ENCODE results near the gene IMP3. TPM values are rescaled to one million over a fixed set of nuclear protein-coding genes. Genes with fewer than 3 reads are reported as not detected.
"Not testable (repeated sequence)": the region's sequence is repeated elsewhere in the genome, so short reads cannot be mapped to it uniquely, and the experiment has no call there.

The IMP3 gene
- total RNA-seq, 1 experiment from 2014 or later, result 79.9 TPM

DNA sequence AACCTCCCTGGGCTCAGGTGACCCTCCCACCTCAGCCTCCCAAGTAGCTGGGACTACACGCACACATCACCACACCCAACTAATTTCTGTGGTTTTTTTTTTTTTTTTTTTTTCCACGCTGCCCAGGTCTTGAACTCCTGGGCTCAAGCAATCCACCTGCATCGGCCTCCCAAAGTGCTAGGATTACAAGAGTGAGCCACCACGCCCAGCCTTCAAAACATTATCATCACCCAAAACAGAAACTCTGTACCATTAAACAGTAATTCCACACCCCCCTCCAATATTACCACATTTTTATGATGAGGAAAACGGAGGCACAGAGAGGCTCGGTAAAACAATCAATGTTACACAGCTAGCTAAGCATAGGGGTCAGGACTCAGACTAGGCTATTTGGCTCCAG lies 4.0 kb downstream of the IMP3 start (continued):
- TF ChIP-seq ELF1 (IDR thresholded peaks at IDR 0.05; ENCODE audit: borderline replicate concordance, low read depth) (no peak), POLR2AphosphoS5 (IDR thresholded peaks at IDR 0.05; ENCODE audit: low read depth, low read length) (no peak), SIN3A (IDR thresholded peaks at IDR 0.05; ENCODE audit: low read depth) (no peak), ZNF274 (IDR thresholded peaks at IDR 0.05; ENCODE audit: low read depth, low read length) (no peak)
- TF ChIP-seq, protein P1, sequence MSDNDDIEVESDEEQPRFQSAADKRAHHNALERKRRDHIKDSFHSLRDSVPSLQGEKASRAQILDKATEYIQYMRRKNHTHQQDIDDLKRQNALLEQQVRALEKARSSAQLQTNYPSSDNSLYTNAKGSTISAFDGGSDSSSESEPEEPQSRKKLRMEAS (IDR thresholded peaks at IDR 0.05), result no peak

DNA sequence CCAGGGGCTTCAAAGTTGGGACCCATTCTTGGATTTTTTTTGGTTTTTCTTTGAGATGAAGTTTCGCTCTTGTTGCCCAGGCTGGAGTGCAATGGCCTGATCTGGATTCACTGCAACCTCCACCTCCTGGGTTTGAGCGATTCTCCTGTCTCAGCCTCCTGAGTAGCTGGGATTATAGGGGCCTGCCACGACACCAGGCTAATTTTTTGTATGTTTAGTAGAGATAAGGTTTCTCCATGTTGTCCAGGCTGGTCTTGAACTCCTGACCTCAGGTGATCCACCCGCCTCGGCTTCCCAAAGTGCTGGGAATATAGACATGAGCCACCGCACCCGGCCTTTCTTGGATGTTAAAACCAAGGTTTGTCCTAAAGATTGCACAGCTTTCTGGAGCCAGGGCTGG lies 6.1 kb downstream of the IMP3 start:
- BruUV-seq (replicated peaks); H3K9me3 ChIP-seq (ENCODE audit: control insufficient read depth in 1 of 2, insufficient read depth in 1 of 2, low read depth in 1 of 2, low read length in 2 of 2); H3K36me3 ChIP-seq (ENCODE audit: control insufficient read depth in 1 of 2, insufficient read depth in 2 of 2, low read length in 2 of 2); H3K27ac ChIP-seq (ENCODE audit: low read depth, low read length); ATAC-seq; intact Hi-C loops (cut with micrococcal nuclease); H3K4me2 ChIP-seq (ENCODE audit: low read length); H2AFZ ChIP-seq (ENCODE audit: low read depth, low read length, poor library complexity, severe bottlenecking); CTCF ChIA-PET; H3K27me3 ChIP-seq (ENCODE audit: insufficient read depth, low read length); DNase-seq (ENCODE audit: low read depth, low spot score); RAD21 ChIA-PET (ENCODE audit: low non-redundant PET in 1 of 2, low total read pairs in 2 of 2, uncharacterized antibody in 2 of 2, unreplicated experiment in 2 of 2); H3K4me3 ChIP-seq (replicated peaks in 1 of 2; ENCODE audit: low read depth in 1 of 2, low read length in 2 of 2); H3K9ac ChIP-seq (ENCODE audit: low read length); POLR2A ChIA-PET; H3K9me2 ChIP-seq (ENCODE audit: insufficient read depth): not testable (repeated sequence)
- Histone ChIP-seq H3K79me2 (ENCODE audit: insufficient read depth, low read length) (peaks cover 26% of the 10 kb centered on the region), H3K4me1 (ENCODE audit: control insufficient read depth in 1 of 2, insufficient read depth in 2 of 2, low read length in 2 of 2) (peaks cover 6 to 30% of the 10 kb centered on the region in 2 experiments; a peak in 3 of 4 replicates), H4K20me1 (ENCODE audit: insufficient read depth) (peaks cover 10% of the 10 kb centered on the region; the same call in 1 of the 2 replicates)

DNA sequence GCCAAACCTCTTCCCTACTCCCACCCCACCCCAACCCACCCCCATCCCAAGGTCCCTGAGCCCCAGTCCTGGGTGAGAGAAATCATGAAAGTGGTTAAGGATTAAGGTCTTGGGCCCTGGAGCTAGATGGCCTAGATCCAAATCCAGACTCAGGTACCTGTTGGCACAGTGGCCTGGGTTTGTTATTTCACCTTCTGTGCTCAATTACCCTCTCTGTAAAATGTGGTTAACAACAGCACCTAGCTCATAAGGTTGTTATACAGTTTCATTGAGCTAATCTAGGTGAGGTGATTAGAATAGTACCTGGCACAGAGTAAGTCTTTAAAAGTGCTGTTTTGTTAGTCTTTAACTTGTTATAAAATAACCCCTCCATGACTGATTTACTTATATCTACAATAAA lies 8.1 kb downstream of the IMP3 start:
- peaks cover 6% of the 10 kb centered on the region; the same call in 1 of the 2 replicates for H3K79me2 ChIP-seq (ENCODE audit: insufficient read depth, low read length)
- POLR2A ChIA-PET, result interaction anchor here (0.6 to 0.9 kb wide), 2 partner anchors 8 to 19 kb away, joined by 3 to 6 read pairs; partner anchors contain the start of gene IMP3
- H3K9me3 ChIP-seq (ENCODE audit: control insufficient read depth in 1 of 2, insufficient read depth in 1 of 2, low read depth in 1 of 2, low read length in 2 of 2), result no peaks in the 10 kb centered on the region
- H3K27me3 ChIP-seq (ENCODE audit: insufficient read depth, low read length), result no peaks in the 10 kb centered on the region
- H4K20me1 ChIP-seq (ENCODE audit: insufficient read depth), result no peaks in the 10 kb centered on the region
- no peak overlapping the region for H3K4me2 ChIP-seq (ENCODE audit: low read length)
- TF ChIP-seq FOSL1 (IDR thresholded peaks at IDR 0.05; ENCODE audit: low read depth) (no peak), SIN3A (IDR thresholded peaks at IDR 0.05; ENCODE audit: low read depth) (no peak), YY1 (IDR thresholded peaks at IDR 0.05; ENCODE audit: extremely low read depth, insufficient replicate concordance, low read depth, low read length) (no peak), ELF1 (IDR thresholded peaks at IDR 0.05; ENCODE audit: borderline replicate concordance, low read depth) (no peak), EZH2 (IDR thresholded peaks at IDR 0.05) (no peak), JUND (IDR thresholded peaks at IDR 0.05) (no peak), ZFX (IDR thresholded peaks at IDR 0.05) (no peak), POLR2AphosphoS5 (IDR thresholded peaks at IDR 0.05; ENCODE audit: low read depth, low read length) (no peak), ZNF274 (IDR thresholded peaks at IDR 0.05; ENCODE audit: low read depth, low read length) (no peak)
- TF ChIP-seq, protein P2, sequence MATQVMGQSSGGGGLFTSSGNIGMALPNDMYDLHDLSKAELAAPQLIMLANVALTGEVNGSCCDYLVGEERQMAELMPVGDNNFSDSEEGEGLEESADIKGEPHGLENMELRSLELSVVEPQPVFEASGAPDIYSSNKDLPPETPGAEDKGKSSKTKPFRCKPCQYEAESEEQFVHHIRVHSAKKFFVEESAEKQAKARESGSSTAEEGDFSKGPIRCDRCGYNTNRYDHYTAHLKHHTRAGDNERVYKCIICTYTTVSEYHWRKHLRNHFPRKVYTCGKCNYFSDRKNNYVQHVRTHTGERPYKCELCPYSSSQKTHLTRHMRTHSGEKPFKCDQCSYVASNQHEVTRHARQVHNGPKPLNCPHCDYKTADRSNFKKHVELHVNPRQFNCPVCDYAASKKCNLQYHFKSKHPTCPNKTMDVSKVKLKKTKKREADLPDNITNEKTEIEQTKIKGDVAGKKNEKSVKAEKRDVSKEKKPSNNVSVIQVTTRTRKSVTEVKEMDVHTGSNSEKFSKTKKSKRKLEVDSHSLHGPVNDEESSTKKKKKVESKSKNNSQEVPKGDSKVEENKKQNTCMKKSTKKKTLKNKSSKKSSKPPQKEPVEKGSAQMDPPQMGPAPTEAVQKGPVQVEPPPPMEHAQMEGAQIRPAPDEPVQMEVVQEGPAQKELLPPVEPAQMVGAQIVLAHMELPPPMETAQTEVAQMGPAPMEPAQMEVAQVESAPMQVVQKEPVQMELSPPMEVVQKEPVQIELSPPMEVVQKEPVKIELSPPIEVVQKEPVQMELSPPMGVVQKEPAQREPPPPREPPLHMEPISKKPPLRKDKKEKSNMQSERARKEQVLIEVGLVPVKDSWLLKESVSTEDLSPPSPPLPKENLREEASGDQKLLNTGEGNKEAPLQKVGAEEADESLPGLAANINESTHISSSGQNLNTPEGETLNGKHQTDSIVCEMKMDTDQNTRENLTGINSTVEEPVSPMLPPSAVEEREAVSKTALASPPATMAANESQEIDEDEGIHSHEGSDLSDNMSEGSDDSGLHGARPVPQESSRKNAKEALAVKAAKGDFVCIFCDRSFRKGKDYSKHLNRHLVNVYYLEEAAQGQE (IDR thresholded peaks at IDR 0.05; ENCODE audit: low read depth), result no peak
- TF ChIP-seq, protein P1 (IDR thresholded peaks at IDR 0.05), result no peak
- ATAC-seq, result no peak
- H3K27ac ChIP-seq (ENCODE audit: low read depth, low read length), result no peak overlapping the region
- H3K9ac ChIP-seq (ENCODE audit: low read length), result no peak overlapping the region
- CTCF ChIA-PET, result no interaction called here
- H3K9me2 ChIP-seq (ENCODE audit: insufficient read depth), result no peaks in the 10 kb centered on the region
- no TSS peak for BruUV-seq (replicated peaks)
- no peaks in the 10 kb centered on the region for H3K36me3 ChIP-seq (ENCODE audit: control insufficient read depth in 1 of 2, insufficient read depth in 2 of 2, low read length in 2 of 2)
- peaks cover 13 to 27% of the 10 kb centered on the region in 2 experiments for H3K4me1 ChIP-seq (ENCODE audit: control insufficient read depth in 1 of 2, insufficient read depth in 2 of 2, low read length in 2 of 2)
- intact Hi-C loops (cut with micrococcal nuclease), result no loop called here
- no peak for DNase-seq (ENCODE audit: low read depth, low spot score)
- H3K4me3 ChIP-seq (replicated peaks in 1 of 2; ENCODE audit: low read depth in 1 of 2, low read length in 2 of 2), result no peak overlapping the region
- RAD21 ChIA-PET (ENCODE audit: low non-redundant PET in 1 of 2, low total read pairs in 2 of 2, uncharacterized antibody in 2 of 2, unreplicated experiment in 2 of 2), result no interaction called here
- H2AFZ ChIP-seq (ENCODE audit: low read depth, low read length, poor library complexity, severe bottlenecking), result no peak overlapping the region

Measured in HCT116 (cell line).